Measurements from ENCODE around the gene TUBB1. TPM values are rescaled to one million over a fixed set of nuclear protein-coding genes. Genes with fewer than 3 reads are reported as not detected.
A peak's percentile ranks its signal among the peaks of the same experiment; 100 is the strongest.

Gene TUBB1
- total and polyA plus RNA-seq, 2 of the 13 experiments (the other 11 are each of a cell fraction or from before 2014, with no cell fraction given) = 0.11 to 57.6 TPM

GRCh38 chr20:58995461-58996225, 23.6 kb upstream of the TUBB1 start (continued):
- no peak for TF ChIP-seq ZBTB40 (IDR thresholded peaks at IDR 0.05)
- TF ChIP-seq ZBTB40 (CRISPR knock-in tag; IDR thresholded peaks at IDR 0.05) = peak; percentile 22; the same call in 1 of the 2 replicates
- TF ChIP-seq ZNF292 (CRISPR knock-in tag; IDR thresholded peaks at IDR 0.05; ENCODE audit: borderline replicate concordance, low read depth) = no peak
- peak; percentile 66; the same call in 1 of the 2 replicates for TF ChIP-seq ZNF614 (CRISPR knock-in tag; IDR thresholded peaks at IDR 0.05; ENCODE audit: borderline replicate concordance)
- TF ChIP-seq, protein P1, sequence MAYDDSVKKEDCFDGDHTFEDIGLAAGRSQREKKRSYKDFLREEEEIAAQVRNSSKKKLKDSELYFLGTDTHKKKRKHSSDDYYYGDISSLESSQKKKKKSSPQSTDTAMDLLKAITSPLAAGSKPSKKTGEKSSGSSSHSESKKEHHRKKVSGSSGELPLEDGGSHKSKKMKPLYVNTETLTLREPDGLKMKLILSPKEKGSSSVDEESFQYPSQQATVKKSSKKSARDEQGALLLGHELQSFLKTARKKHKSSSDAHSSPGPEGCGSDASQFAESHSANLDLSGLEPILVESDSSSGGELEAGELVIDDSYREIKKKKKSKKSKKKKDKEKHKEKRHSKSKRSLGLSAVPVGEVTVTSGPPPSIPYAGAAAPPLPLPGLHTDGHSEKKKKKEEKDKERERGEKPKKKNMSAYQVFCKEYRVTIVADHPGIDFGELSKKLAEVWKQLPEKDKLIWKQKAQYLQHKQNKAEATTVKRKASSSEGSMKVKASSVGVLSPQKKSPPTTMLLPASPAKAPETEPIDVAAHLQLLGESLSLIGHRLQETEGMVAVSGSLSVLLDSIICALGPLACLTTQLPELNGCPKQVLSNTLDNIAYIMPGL (CRISPR knock-in tag; IDR thresholded peaks at IDR 0.05; ENCODE audit: borderline replicate concordance in 1 of 2, low read depth in 1 of 2) = no peak
- no peak for TF ChIP-seq ZNF784 (CRISPR knock-in tag; IDR thresholded peaks at IDR 0.05; ENCODE audit: borderline replicate concordance)
- no peak for TF ChIP-seq NFE2 (CRISPR knock-in tag; IDR thresholded peaks at IDR 0.05)
- TF ChIP-seq GPN1 (CRISPR knock-in tag; IDR thresholded peaks at IDR 0.05; ENCODE audit: borderline replicate concordance) = no peak
- peak; percentile 89 for TF ChIP-seq ZBTB21 (CRISPR knock-in tag; IDR thresholded peaks at IDR 0.05)
- TF ChIP-seq MIER2 (CRISPR knock-in tag; IDR thresholded peaks at IDR 0.05) = no peak
- no peak for TF ChIP-seq PAX8 (CRISPR knock-in tag; IDR thresholded peaks at IDR 0.05; ENCODE audit: borderline replicate concordance)
- TF ChIP-seq ELF4 (CRISPR knock-in tag; IDR thresholded peaks at IDR 0.05; ENCODE audit: borderline replicate concordance) = no peak
- TF ChIP-seq, protein P2, sequence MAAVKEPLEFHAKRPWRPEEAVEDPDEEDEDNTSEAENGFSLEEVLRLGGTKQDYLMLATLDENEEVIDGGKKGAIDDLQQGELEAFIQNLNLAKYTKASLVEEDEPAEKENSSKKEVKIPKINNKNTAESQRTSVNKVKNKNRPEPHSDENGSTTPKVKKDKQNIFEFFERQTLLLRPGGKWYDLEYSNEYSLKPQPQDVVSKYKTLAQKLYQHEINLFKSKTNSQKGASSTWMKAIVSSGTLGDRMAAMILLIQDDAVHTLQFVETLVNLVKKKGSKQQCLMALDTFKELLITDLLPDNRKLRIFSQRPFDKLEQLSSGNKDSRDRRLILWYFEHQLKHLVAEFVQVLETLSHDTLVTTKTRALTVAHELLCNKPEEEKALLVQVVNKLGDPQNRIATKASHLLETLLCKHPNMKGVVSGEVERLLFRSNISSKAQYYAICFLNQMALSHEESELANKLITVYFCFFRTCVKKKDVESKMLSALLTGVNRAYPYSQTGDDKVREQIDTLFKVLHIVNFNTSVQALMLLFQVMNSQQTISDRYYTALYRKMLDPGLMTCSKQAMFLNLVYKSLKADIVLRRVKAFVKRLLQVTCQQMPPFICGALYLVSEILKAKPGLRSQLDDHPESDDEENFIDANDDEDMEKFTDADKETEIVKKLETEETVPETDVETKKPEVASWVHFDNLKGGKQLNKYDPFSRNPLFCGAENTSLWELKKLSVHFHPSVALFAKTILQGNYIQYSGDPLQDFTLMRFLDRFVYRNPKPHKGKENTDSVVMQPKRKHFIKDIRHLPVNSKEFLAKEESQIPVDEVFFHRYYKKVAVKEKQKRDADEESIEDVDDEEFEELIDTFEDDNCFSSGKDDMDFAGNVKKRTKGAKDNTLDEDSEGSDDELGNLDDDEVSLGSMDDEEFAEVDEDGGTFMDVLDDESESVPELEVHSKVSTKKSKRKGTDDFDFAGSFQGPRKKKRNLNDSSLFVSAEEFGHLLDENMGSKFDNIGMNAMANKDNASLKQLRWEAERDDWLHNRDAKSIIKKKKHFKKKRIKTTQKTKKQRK (IDR thresholded peaks at IDR 0.05; ENCODE audit: low read length) = no peak
